Smooth muscle cell (in vitro differentiated cells): ENCODE measurements around the gene LYRM2. TPM values are rescaled to one million over a fixed set of nuclear protein-coding genes. Genes with fewer than 3 reads are reported as not detected.

Experiments
- DNase-seq: peaks from one replicate; lab custom pipeline; 2025; ENCODE audit not compliant: unreplicated experiment; lab: John Stamatoyannopoulos, UW
- H2AFZ ChIP-seq: fragments of 200-600 bp; sonication (generic); 2 replicates; pipeline ENCODE4 v1.6.0; 2016; ENCODE audit warnings: antibody characterized with exemption, low read depth, mild to moderate bottlenecking
- H3F3A ChIP-seq: fragments of 200-600 bp; sonication (generic); 2 replicates; pipeline ENCODE4 v1.6.0; 2017; ENCODE audit warnings: antibody characterized with exemption, low read depth
- H3K27ac ChIP-seq: fragments of 200-600 bp; sonication (generic); 2 replicates; pipeline ENCODE4 v1.5.1; 2016; ENCODE audit warnings: low read depth, mild to moderate bottlenecking
- H3K27me3 ChIP-seq: fragments of 200-600 bp; sonication (generic); 2 replicates; pipeline ENCODE4 v1.6.1; 2016; ENCODE audit warnings: low read depth, mild to moderate bottlenecking
- H3K36me3 ChIP-seq: fragments of 200-600 bp; sonication (generic); 2 replicates; pipeline ENCODE4 v1.5.1; 2016; ENCODE audit warnings: low read depth
- H3K4me1 ChIP-seq: fragments of 200-600 bp; sonication (generic); 2 replicates; pipeline ENCODE4 v1.5.1; 2016; ENCODE audit warnings: low read depth
- H3K4me2 ChIP-seq: fragments of 200-600 bp; sonication (generic); 2 replicates; pipeline ENCODE4 v1.6.0; 2016; ENCODE audit warnings: mild to moderate bottlenecking
- H3K4me3 ChIP-seq: fragments of 200-600 bp; sonication (generic); 2 replicates; pipeline ENCODE4 v1.5.1; 2016; ENCODE audit warnings: mild to moderate bottlenecking
- H3K79me2 ChIP-seq: fragments of 200-600 bp; sonication (generic); 2 replicates; pipeline ENCODE4 v1.6.0; 2016; ENCODE audit warnings: low read depth, mild to moderate bottlenecking
- H3K9ac ChIP-seq: fragments of 200-600 bp; sonication (generic); 2 replicates; pipeline ENCODE4 v1.6.0; 2016; ENCODE audit warnings: low read depth
- H3K9me3 ChIP-seq: fragments of 200-600 bp; sonication (generic); replicated peaks from 2 replicates; pipeline ENCODE4 v1.5.1; 2016; ENCODE audit warnings: low read depth
- H4K20me1 ChIP-seq: fragments of 200-600 bp; sonication (generic); 2 replicates; pipeline ENCODE4 v1.6.0; 2016; ENCODE audit warnings: low read depth
- WGBS: methylation state at CpG from one replicate; pipeline ENCODE4 v1.1.7; 2016; ENCODE audit warnings: low lambda C conversion rate; 5-methylcytosine and 5-hydroxymethylcytosine counted together
- polyA plus RNA-seq: library from polyadenylated mRNA; unstranded; fragments of >200 nt; fragmentation: Nextera tagmentation; extraction: Ambion mirVana; gene quantifications from 2 replicates; pipeline ENCODE4 v1.2.1, GENCODE V29; 2016
- total RNA-seq: library from RNA; depleted of rRNA; stranded (reverse); fragments of >200 nt; gene quantifications from 2 replicates; pipeline ENCODE4 v1.2.3, GENCODE V29; 2014
- TF ChIP-seq, protein P1 (sequence below): fragments of 200-600 bp; sonication (generic); IDR thresholded peaks from 2 replicates; pipeline ENCODE4 v1.5.1; 2017; ENCODE audit warnings: borderline replicate concordance, mild to moderate bottlenecking, antibody characterized with exemption; ENCODE audit not compliant: insufficient read depth, poor library complexity, severe bottlenecking

LYRM2 gene
- total and polyA plus RNA-seq, 2 experiments from 2014 or later = 17.9 to 35.5 TPM

DNA sequence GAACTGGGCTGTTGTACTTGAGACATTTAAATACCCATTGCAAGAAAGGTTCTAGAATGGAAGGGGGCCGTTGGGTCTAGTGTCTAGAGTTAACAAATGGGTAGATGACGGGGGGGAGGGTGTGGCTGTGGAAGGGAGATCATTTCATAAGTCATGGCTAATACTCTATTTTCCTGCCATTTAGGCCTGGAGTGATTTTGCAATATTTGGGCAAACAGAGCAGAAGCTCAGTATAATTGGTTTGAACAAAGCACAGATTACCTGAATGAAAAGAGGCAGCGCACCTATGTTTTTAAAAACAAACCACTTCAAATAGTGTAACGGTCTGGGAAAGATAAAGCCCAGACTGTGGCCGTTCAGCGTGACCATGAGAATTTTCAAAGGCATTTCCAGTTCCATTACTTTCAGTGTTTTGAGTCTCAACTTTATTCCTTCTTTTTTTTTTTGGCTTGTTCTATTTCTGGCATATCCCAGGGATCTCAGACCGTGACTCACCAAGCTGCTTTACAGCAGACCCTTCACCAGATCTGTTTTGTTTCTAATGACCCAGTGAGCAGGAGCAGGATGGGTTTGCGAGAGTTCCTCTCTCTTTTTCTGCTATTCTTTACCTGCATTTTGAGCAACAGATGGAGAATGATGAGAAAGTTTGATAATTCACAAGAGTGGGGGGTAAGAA is 73.7 kb downstream of the LYRM2 start:
- H3K36me3 ChIP-seq = no peaks in the 10 kb centered on the region
- no peak for DNase-seq
- peaks cover 14% of the 10 kb centered on the region for H4K20me1 ChIP-seq
- H3K9me3 ChIP-seq = no peaks in the 10 kb centered on the region
- no peaks in the 10 kb centered on the region for H3K79me2 ChIP-seq
- peaks cover 46% of the 10 kb centered on the region for H3K4me1 ChIP-seq
- H3K9ac ChIP-seq = no peak overlapping the region
- peak overlapping the region; percentile 73 for H3K4me2 ChIP-seq
- peak overlapping the region; percentile 74 for H3K27ac ChIP-seq
- H3F3A ChIP-seq = no peaks in the 10 kb centered on the region
- H3K4me3 ChIP-seq = no peak overlapping the region
- WGBS = 10% methylated on average over 8 of the region's 8 CpGs
- no peak overlapping the region for H2AFZ ChIP-seq
- H3K27me3 ChIP-seq = no peaks in the 10 kb centered on the region
- TF ChIP-seq, protein P1, sequence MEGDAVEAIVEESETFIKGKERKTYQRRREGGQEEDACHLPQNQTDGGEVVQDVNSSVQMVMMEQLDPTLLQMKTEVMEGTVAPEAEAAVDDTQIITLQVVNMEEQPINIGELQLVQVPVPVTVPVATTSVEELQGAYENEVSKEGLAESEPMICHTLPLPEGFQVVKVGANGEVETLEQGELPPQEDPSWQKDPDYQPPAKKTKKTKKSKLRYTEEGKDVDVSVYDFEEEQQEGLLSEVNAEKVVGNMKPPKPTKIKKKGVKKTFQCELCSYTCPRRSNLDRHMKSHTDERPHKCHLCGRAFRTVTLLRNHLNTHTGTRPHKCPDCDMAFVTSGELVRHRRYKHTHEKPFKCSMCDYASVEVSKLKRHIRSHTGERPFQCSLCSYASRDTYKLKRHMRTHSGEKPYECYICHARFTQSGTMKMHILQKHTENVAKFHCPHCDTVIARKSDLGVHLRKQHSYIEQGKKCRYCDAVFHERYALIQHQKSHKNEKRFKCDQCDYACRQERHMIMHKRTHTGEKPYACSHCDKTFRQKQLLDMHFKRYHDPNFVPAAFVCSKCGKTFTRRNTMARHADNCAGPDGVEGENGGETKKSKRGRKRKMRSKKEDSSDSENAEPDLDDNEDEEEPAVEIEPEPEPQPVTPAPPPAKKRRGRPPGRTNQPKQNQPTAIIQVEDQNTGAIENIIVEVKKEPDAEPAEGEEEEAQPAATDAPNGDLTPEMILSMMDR = no peak

DNA sequence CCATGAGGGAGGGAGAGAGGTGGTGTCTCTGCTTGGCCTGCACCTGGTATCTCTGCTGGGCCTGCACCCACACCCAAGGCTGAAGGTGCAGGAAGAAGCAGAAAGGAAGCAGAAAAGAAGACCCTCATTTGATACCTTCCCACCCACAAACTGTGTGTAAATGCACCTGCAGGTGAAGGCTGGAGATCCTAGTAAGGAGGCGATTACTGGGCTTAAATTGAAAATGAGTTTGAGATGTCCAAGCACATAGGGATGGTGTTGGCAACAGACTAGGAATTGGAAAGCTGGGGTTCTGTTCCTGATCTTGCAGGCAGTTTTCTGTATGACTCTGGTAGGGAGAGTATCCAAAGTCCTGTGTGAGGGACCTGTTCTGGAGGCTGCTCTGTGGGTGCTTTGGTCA is 74.7 kb downstream of the LYRM2 start:
- Histone ChIP-seq H4K20me1 (peaks cover 19% of the 10 kb centered on the region), H3K27me3 (no peaks in the 10 kb centered on the region), H3K4me1 (peaks cover 46% of the 10 kb centered on the region), H3K36me3 (no peaks in the 10 kb centered on the region), H3F3A (no peaks in the 10 kb centered on the region), H3K9me3 (no peaks in the 10 kb centered on the region), H2AFZ (no peak overlapping the region), H3K4me3 (no peak overlapping the region), H3K4me2 (peak overlapping the region; percentile 73), H3K27ac (no peak overlapping the region), H3K79me2 (no peaks in the 10 kb centered on the region), H3K9ac (no peak overlapping the region)
- DNase-seq = no peak
- whole genome bisulfite sequencing = 96% methylated on average over 1 of the region's 1 CpG
- TF ChIP-seq, protein P1 = no peak

DNA sequence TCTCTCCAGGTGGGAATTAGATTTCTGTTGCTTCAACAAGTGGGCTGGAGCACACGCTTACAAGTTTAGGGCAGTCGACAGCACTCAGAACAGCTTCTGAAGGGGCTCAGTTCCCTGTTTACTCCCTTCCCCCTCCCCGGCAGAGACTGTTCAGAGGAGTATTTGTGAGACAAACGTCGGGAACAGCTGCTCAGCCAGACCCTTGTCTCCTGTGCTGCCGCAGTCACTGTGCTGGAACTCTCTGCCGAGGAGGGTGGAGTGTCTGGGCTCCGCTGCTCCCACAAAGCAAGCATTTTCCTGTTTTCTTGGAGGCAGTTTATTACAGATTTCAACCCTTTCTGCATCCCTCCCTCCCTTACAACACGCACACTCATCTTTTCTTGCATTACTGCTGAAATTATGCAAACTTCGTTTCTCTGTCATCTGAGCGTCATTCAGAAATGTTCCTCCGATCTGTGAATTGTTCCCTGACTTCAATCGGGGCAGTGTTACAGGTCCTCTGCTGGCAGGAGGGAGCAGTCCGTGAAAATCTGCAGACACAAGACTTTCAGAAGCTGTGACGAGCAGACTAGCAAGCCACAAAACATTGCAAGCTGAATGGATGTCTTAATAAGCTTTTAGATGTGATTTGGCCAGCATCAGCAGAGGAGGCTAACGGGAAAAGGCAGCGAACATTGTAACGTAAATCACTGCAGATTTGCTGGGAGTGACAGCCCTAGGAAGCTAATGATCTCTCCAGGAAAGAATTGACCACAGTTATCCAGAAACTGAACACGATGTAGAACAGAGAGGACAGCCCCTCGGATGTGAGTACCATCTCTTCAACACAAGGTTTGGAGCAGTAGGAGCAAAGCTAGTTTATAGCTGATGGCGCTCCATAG is 76.2 kb downstream of the LYRM2 start:
- peak overlapping the region; percentile 36 for H3K4me3 ChIP-seq
- no peaks in the 10 kb centered on the region for H3K36me3 ChIP-seq
- no peak for DNase-seq
- H3K4me2 ChIP-seq = peak overlapping the region; percentile 79
- 23% methylated on average over 21 of the region's 21 CpGs for WGBS
- TF ChIP-seq, protein P1 = no peak
- peak overlapping the region; percentile 6 for H2AFZ ChIP-seq
- H3K27me3 ChIP-seq = no peaks in the 10 kb centered on the region
- H4K20me1 ChIP-seq = peaks cover 19% of the 10 kb centered on the region
- H3K27ac ChIP-seq = peak overlapping the region; percentile 37
- H3K4me1 ChIP-seq = peaks cover 35% of the 10 kb centered on the region
- H3K9me3 ChIP-seq = no peaks in the 10 kb centered on the region
- H3F3A ChIP-seq = no peaks in the 10 kb centered on the region
- no peaks in the 10 kb centered on the region for H3K79me2 ChIP-seq
- H3K9ac ChIP-seq = no peak overlapping the region
